PC-9 (cell line): Measurements from ENCODE around the gene SMIM14. TPM values are rescaled to one million over a fixed set of nuclear protein-coding genes. Genes with fewer than 3 reads are reported as not detected.

Experiments
- BruUV-seq: library from RNA; stranded (reverse); fragments of 400-500 nt; replicated peaks from 2 replicates; lab custom pipeline; 2021; lab: Mats Ljungman, UMichigan
- CTCF ChIA-PET: fragments of 300-600 bp; sonication (Branson Sonifier 250); formaldehyde crosslinking; loops from one replicate; lab custom pipeline; 2022; ENCODE audit warnings: antibody characterized with exemption; lab: Charles Lee
- POLR2A ChIA-PET: fragments of 300-600 bp; sonication (Branson Sonifier 250); formaldehyde crosslinking; loops from one replicate; lab custom pipeline; 2022; ENCODE audit warnings: antibody characterized with exemption; ENCODE audit not compliant: unreplicated experiment; lab: Charles Lee
- DNase-seq, 2 experiments: peaks; one replicate each; pipeline versions ENCODE4 v3.0.0 to v3.0.0-alpha.2; 2015 to 2022; ENCODE audit warnings: mixed read lengths in 1 of 2
- H2AFZ ChIP-seq: fragments of 200-600 bp; sonication (generic); 2 replicates; pipeline ENCODE4 v1.8.1; 2017; ENCODE audit warnings: antibody characterized with exemption
- H3F3A ChIP-seq: fragments of 200-600 bp; sonication (generic); 2 replicates; pipeline ENCODE4 v1.8.1; 2017; ENCODE audit warnings: antibody characterized with exemption, mild to moderate bottlenecking, low read depth; ENCODE audit not compliant: insufficient read depth
- H3K27ac ChIP-seq: fragments of 200-600 bp; sonication (generic); 2 replicates; pipeline ENCODE4 v1.6.1; 2016; ENCODE audit warnings: mixed run types
- H3K27me3 ChIP-seq: fragments of 200-600 bp; sonication (generic); 2 replicates; pipeline ENCODE4 v1.6.1; 2016; ENCODE audit warnings: low read depth, mixed run types; ENCODE audit not compliant: insufficient read depth
- H3K36me3 ChIP-seq: fragments of 200-600 bp; sonication (generic); 2 replicates; pipeline ENCODE4 v1.6.1; 2016; ENCODE audit warnings: low read depth, mixed run types
- H3K4me1 ChIP-seq: fragments of 200-600 bp; sonication (generic); replicated peaks from 2 replicates; pipeline ENCODE4 v1.6.1; 2016; ENCODE audit warnings: mixed run types; ENCODE audit not compliant: insufficient read depth
- H3K4me2 ChIP-seq: fragments of 200-600 bp; sonication (generic); 2 replicates; pipeline ENCODE4 v1.6.1; 2017; ENCODE audit warnings: mixed run types
- H3K4me3 ChIP-seq: fragments of 200-600 bp; sonication (generic); 2 replicates; pipeline ENCODE4 v1.6.1; 2016; ENCODE audit warnings: mixed run types
- H3K79me2 ChIP-seq: fragments of 200-600 bp; sonication (generic); 2 replicates; pipeline ENCODE4 v1.6.1; 2017; ENCODE audit warnings: low read depth, mixed run types
- H3K9me2 ChIP-seq: fragments of 200-600 bp; sonication (generic); 2 replicates; pipeline ENCODE4 v1.8.1; 2017; ENCODE audit warnings: mild to moderate bottlenecking; ENCODE audit not compliant: insufficient read depth
- H3K9me3 ChIP-seq: fragments of 200-600 bp; sonication (generic); 2 replicates; pipeline ENCODE4 v1.8.1; 2016; ENCODE audit warnings: low read depth; ENCODE audit not compliant: insufficient read depth
- H4K20me1 ChIP-seq: fragments of 200-600 bp; sonication (generic); 2 replicates; pipeline ENCODE4 v1.8.1; 2017; ENCODE audit not compliant: insufficient read depth
- EZH2 ChIP-seq: fragments of 200-600 bp; sonication (generic); IDR thresholded peaks from 2 replicates; pipeline ENCODE4 v1.8.0; 2017; ENCODE audit warnings: antibody characterized with exemption, low read depth
- intact Hi-C: fragments of 100-400 bp; cut with micrococcal nuclease; formaldehyde crosslinking; loops from one replicate; pipeline ENCODE4 v1.10.0; 2022; ENCODE audit not compliant: unreplicated experiment
- total RNA-seq: library from RNA; stranded (reverse); gene quantifications from 2 replicates; pipeline ENCODE4 v1.2.3, GENCODE V29; 2021
- TF ChIP-seq, protein P1 (sequence below): fragments of 200-600 bp; sonication (generic); conservative IDR thresholded peaks from 2 replicates; pipeline ENCODE4 v1.6.1; 2017; ENCODE audit warnings: mixed run types, antibody characterized with exemption, mild to moderate bottlenecking, moderate library complexity

SMIM14 gene
- total RNA-seq, 1 experiment from 2014 or later: 64.1 TPM

DNA sequence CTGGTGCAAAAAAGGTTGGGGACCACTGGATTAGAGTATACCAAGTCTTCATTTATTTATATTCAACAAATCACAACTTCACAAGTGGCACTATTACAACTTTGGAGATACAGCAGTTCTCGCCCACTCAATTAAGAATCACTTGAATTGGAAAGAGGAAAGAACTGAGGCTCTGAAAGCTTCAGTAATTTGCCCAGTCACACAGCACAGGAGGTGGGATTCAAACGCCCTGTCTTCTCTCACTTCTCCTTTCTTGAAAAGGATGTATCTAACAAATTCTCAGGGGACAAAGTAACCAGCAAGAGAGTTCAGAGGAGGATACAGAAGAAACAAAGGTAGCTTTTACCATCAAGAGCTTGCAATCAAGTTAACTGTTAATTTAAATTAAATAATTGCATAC, 12.4 kb downstream of the SMIM14 start:
- no peaks in the 10 kb centered on the region for H3K36me3 ChIP-seq
- no peaks in the 10 kb centered on the region for H3K9me2 ChIP-seq
- CTCF ChIA-PET: no interaction called here
- peaks cover 21% of the 10 kb centered on the region; the same call in 1 of the 2 replicates for H3F3A ChIP-seq
- intact Hi-C loops: no loop called here
- no peaks in the 10 kb centered on the region for H3K9me3 ChIP-seq
- peaks cover 7% of the 10 kb centered on the region for H3K4me1 ChIP-seq
- POLR2A ChIA-PET: interaction anchor here (0.6 kb wide), 1 partner anchor 1718 kb away, joined by 4 read pairs; no protein-coding TSS in a partner anchor
- no peak overlapping the region for H3K4me2 ChIP-seq
- no peaks in the 10 kb centered on the region for H3K27me3 ChIP-seq
- H3K4me3 ChIP-seq: no peak overlapping the region
- no peaks in the 10 kb centered on the region for H4K20me1 ChIP-seq
- peaks cover 12% of the 10 kb centered on the region for H3K79me2 ChIP-seq
- H2AFZ ChIP-seq: no peak overlapping the region
- no peak for DNase-seq
- TF ChIP-seq EZH2: no peak
- no peak overlapping the region for H3K27ac ChIP-seq
- BruUV-seq: no TSS peak

DNA sequence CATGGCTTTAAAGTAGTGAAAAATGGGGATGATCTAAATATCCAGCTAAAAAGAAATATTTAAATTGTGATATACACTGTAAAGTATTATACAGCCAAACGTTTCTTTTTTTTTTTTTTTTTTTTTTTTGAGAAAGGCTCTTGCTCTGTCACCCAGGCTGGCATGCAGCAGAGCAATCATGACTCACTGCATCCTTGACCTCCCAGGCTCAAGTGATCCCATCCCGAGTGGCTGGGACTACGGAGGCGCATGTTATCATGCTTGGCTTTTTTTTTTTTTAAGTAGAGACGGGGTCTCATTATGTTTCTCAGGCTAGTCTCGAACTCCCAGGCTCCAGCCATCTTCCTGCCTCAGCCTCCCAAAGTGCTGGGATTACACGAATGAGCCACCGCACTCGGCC, 17.1 kb downstream of the SMIM14 start:
- Histone ChIP-seq H2AFZ (no peak overlapping the region), H3K27me3 (no peaks in the 10 kb centered on the region), H3K79me2 (peaks cover 10% of the 10 kb centered on the region; the same call in 1 of the 2 replicates), H3K27ac (peak overlapping the region; percentile 50), H3F3A (peaks cover 30% of the 10 kb centered on the region), H3K4me1 (peaks cover 27% of the 10 kb centered on the region), H3K4me2 (peak overlapping the region; percentile 5), H3K9me2 (no peaks in the 10 kb centered on the region), H3K9me3 (no peaks in the 10 kb centered on the region), H3K4me3 (no peak overlapping the region), H4K20me1 (no peaks in the 10 kb centered on the region), H3K36me3 (no peaks in the 10 kb centered on the region)
- intact Hi-C loops: loop anchor here (1.0 kb wide), 1 partner anchor 14 kb away; no protein-coding TSS in a partner anchor
- POLR2A ChIA-PET: no interaction called here
- CTCF ChIA-PET: no interaction called here
- TF ChIP-seq EZH2: no peak
- TF ChIP-seq, protein P1, sequence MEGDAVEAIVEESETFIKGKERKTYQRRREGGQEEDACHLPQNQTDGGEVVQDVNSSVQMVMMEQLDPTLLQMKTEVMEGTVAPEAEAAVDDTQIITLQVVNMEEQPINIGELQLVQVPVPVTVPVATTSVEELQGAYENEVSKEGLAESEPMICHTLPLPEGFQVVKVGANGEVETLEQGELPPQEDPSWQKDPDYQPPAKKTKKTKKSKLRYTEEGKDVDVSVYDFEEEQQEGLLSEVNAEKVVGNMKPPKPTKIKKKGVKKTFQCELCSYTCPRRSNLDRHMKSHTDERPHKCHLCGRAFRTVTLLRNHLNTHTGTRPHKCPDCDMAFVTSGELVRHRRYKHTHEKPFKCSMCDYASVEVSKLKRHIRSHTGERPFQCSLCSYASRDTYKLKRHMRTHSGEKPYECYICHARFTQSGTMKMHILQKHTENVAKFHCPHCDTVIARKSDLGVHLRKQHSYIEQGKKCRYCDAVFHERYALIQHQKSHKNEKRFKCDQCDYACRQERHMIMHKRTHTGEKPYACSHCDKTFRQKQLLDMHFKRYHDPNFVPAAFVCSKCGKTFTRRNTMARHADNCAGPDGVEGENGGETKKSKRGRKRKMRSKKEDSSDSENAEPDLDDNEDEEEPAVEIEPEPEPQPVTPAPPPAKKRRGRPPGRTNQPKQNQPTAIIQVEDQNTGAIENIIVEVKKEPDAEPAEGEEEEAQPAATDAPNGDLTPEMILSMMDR: no peak
- BruUV-seq: no TSS peak
- peak; percentile 64 to 66 for DNase-seq

DNA sequence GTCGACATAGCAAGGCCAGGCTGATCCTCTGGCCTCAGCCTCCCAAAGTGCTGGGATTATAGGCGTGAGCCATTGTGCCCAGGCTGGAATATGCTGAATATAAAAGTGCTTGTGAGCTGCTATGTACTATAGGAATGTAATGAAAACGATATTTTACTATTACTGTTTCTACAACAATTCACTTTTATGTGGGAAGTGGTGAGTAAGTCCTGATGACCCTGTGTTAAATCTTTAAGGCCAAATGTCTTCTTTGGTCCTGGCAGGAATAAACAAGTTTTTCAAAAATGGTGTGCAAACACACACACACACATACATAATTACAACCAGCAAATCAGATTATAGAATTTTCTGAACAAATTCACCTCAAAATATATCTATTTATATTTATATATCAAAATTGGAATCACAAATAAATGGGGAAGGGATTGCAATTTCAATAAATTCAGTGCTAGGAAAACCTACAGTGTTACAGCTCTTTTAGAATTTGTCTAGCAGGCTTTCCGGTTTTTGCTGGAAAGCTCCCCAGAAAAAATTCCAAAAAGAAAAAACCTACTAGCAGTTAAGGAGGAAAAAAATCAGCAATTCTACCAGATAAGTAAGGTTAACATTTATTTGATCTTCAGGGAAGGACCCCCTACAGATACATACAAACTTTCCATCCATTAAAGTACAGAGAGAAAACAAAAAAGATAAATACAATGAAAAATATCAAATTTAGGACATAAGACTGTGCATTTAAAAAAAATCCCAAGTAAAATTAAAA, 17.9 kb downstream of the SMIM14 start:
- Histone ChIP-seq H3K4me3 (no peak overlapping the region), H3K79me2 (peaks cover 10% of the 10 kb centered on the region; the same call in 1 of the 2 replicates), H4K20me1 (no peaks in the 10 kb centered on the region), H3K4me2 (peak overlapping the region; percentile 5; the same call in 1 of the 2 replicates), H3K9me3 (no peaks in the 10 kb centered on the region), H3K9me2 (no peaks in the 10 kb centered on the region), H3K27me3 (no peaks in the 10 kb centered on the region), H3K36me3 (no peaks in the 10 kb centered on the region), H3K4me1 (peaks cover 29% of the 10 kb centered on the region), H3K27ac (peak overlapping the region; percentile 50), H2AFZ (no peak overlapping the region), H3F3A (peaks cover 30% of the 10 kb centered on the region)
- CTCF ChIA-PET: no interaction called here
- BruUV-seq: no TSS peak
- POLR2A ChIA-PET: no interaction called here
- intact Hi-C loops: loop anchor here (1.0 kb wide), 1 partner anchor 15 kb away; no protein-coding TSS in a partner anchor
- TF ChIP-seq, protein P1: no peak
- TF ChIP-seq EZH2: no peak
- no peak for DNase-seq
